Activated B cell treated with CpG ODN at 0.5 μM for 24 hours (primary cell): ENCODE measurements around the gene COA8. TPM values are rescaled to one million over a fixed set of nuclear protein-coding genes. Genes with fewer than 3 reads are reported as not detected.

Experiments
- ATAC-seq: fragments of 200-7000 bp; cut with Tn5 transposase; one replicate; pipeline ENCODE4 v1.10.0; 2021; ENCODE audit warnings: low read depth, mild to moderate bottlenecking, moderate library complexity
- CTCF ChIA-PET: fragments of 350-600 bp; sonication (Branson Sonifier 250); formaldehyde crosslinking; loops from one replicate; lab custom pipeline; 2021; ENCODE audit warnings: antibody characterized with exemption; lab: Charles Lee
- POLR2A ChIA-PET: fragments of 350-600 bp; sonication (Branson Sonifier 250); formaldehyde crosslinking; loops from one replicate; lab custom pipeline; 2021; ENCODE audit warnings: antibody characterized with exemption; lab: Charles Lee
- DNase-seq: peaks from one replicate; pipeline ENCODE4 v3.0.0; 2022
- H3K27ac Mint-ChIP-seq: one replicate; pipeline ENCODE4 v1.8.0; 2020; ENCODE audit warnings: mixed read lengths
- H3K27me3 Mint-ChIP-seq: one replicate; pipeline ENCODE4 v1.8.0; 2021; ENCODE audit warnings: mixed read lengths
- H3K36me3 Mint-ChIP-seq: one replicate; pipeline ENCODE4 v1.8.0; 2021; ENCODE audit warnings: low read depth, mixed read lengths
- H3K4me1 Mint-ChIP-seq: one replicate; pipeline ENCODE4 v1.8.0; 2021; ENCODE audit warnings: mixed read lengths
- H3K4me3 Mint-ChIP-seq: one replicate; pipeline ENCODE4 v1.8.0; 2020; ENCODE audit warnings: mild to moderate bottlenecking, mixed read lengths
- H3K9me3 Mint-ChIP-seq: one replicate; pipeline ENCODE4 v1.8.0; 2020; ENCODE audit warnings: mixed read lengths
- intact Hi-C: fragments of 100-400 bp; cut with micrococcal nuclease; formaldehyde crosslinking; loops from one replicate; pipeline ENCODE4 v1.15.1; 2024
- total RNA-seq: library from RNA; stranded (reverse); gene quantifications from 2 replicates; pipeline ENCODE4 v1.2.3, GENCODE V29; 2022
- TF ChIP-seq, protein P1 (sequence below): fragments of 200-600 bp; IDR thresholded peaks from one replicate; pipeline ENCODE4 v1.8.0; 2022; ENCODE audit warnings: antibody characterized with exemption, mild to moderate bottlenecking

The COA8 gene
- total RNA-seq, 1 donor from 2014 or later, result 28.4 TPM

DNA sequence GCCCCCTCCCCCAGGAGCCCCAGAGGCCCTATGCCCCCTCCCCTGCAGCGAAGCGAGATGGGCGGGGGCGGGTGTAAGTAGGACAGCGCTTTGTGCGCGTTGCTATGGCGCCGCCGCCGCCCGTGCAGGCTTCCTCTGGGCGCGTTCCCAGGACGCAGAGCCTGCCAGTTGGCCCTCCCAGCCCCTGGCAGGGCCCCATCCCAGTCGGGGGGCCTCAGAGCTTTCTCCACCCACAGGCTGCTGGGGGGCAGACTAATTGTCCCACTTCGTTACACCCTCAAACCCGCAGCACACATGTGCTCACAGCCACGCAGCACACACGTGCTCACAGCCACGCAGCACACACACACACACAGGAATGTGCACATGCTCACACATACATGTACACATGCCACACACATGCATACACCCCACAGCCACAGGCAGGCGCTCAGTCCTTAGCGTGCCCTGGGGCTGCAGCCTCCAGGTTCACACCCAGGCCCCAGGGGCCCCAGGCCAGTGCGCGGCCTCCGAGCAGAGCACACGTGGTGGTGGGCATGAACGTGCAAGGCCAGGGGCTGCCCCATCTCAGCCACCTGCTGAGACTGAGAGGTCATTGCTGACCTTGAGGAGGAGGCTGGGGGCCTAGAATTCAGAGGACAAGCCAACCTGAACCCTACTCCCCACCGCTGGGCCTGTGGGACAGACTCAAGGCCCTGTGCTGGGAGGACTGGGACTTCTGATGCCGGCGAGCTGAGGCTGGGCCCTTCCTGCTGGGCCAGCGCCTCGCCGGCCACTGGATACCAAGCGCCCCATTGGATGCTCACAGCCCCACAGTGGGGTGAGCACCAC, 18.2 kb upstream of the COA8 start:
- ATAC-seq (no peak), DNase-seq (no peak)
- ChIA-PET CTCF (interaction anchor here (1.0 to 7.0 kb wide), 2 partner anchors 24 to 28 kb away, joined by 3 to 70 read pairs; no protein-coding TSS in a partner anchor), POLR2A (no interaction called here)
- Mint-ChIP-seq H3K36me3 (no peaks in the 10 kb centered on the region), H3K4me3 (no peak overlapping the region), H3K27ac (no peak overlapping the region), H3K4me1 (peaks cover 2% of the 10 kb centered on the region), H3K9me3 (no peaks in the 10 kb centered on the region), H3K27me3 (peaks cover 1% of the 10 kb centered on the region)
- intact Hi-C loops, result loop anchor here (5.0 kb wide), 1 partner anchor 467 kb away; no protein-coding TSS in a partner anchor
- TF ChIP-seq, protein P1, sequence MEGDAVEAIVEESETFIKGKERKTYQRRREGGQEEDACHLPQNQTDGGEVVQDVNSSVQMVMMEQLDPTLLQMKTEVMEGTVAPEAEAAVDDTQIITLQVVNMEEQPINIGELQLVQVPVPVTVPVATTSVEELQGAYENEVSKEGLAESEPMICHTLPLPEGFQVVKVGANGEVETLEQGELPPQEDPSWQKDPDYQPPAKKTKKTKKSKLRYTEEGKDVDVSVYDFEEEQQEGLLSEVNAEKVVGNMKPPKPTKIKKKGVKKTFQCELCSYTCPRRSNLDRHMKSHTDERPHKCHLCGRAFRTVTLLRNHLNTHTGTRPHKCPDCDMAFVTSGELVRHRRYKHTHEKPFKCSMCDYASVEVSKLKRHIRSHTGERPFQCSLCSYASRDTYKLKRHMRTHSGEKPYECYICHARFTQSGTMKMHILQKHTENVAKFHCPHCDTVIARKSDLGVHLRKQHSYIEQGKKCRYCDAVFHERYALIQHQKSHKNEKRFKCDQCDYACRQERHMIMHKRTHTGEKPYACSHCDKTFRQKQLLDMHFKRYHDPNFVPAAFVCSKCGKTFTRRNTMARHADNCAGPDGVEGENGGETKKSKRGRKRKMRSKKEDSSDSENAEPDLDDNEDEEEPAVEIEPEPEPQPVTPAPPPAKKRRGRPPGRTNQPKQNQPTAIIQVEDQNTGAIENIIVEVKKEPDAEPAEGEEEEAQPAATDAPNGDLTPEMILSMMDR, result no peak

GRCh38 chr14:103545219-103545914, 17.4 kb upstream of the COA8 start:
- H3K4me3 Mint-ChIP-seq, result no peak overlapping the region

DNA sequence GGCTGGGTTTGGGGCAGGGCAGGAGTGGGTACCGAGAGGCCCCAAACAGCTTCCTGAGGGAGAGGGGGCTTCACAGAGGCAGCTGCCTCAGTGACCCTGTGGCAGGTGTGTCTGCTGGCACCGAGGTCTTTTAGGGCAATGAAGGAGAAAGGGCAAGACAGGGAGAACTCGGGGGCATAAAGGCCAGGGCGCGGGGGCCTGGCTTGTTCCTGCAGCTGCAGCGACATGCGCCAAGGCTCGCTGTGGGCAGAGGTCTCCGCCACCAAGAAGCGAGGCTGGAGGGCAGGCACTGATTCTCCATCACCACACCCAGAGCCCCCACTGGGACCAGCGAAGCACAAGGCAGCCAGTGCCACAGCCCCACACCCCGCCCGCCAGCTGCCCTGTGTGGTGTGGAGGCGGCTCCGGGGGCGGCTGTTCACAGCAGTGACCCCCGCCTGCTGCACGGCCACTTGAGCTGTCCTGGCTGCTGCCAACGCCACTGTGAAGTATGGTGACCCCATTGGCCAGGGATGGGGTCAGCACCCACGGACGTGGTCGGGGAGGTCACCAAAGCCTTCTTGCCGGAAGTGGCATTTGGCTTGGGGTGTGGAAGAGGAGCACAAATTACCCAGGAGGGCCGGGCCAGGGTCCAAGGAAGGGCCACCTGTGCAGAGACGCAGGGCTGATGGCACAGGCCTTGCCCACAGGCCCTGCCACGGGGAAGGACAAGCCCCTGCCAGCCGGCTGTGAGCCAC, 16.7 kb upstream of the COA8 start:
- TF ChIP-seq, protein P1, result no peak
- DNase-seq (no peak), ATAC-seq (no peak)
- intact Hi-C loops, result loop anchor here (1.0 to 5.0 kb wide), 3 partner anchors 28 to 469 kb away; no protein-coding TSS in a partner anchor
- Mint-ChIP-seq H3K27ac (no peak overlapping the region), H3K36me3 (no peaks in the 10 kb centered on the region), H3K9me3 (no peaks in the 10 kb centered on the region), H3K4me3 (no peak overlapping the region), H3K4me1 (peaks cover 2% of the 10 kb centered on the region), H3K27me3 (peaks cover 1% of the 10 kb centered on the region)
- CTCF ChIA-PET, result interaction anchor here (1.0 to 7.0 kb wide), 5 partner anchors 15 to 29 kb away, joined by 3 to 70 read pairs (median 6); partner anchors contain the start of gene CKB
- POLR2A ChIA-PET, result no interaction called here

More at GRCh38 chr14:103545219-103545914, 17.4 kb upstream of the COA8 start:
- Mint-ChIP-seq H3K27me3 (peaks cover 1% of the 10 kb centered on the region), H3K36me3 (no peaks in the 10 kb centered on the region), H3K27ac (no peak overlapping the region), H3K9me3 (no peaks in the 10 kb centered on the region), H3K4me1 (peaks cover 2% of the 10 kb centered on the region)
- POLR2A ChIA-PET, result no interaction called here
- TF ChIP-seq, protein P1, result no peak
- DNase-seq (no peak), ATAC-seq (no peak)
- CTCF ChIA-PET, result interaction anchor here (1.0 to 7.0 kb wide), 3 partner anchors 22 to 29 kb away, joined by 3 to 70 read pairs (median 8); partner anchors contain the start of gene CKB
- intact Hi-C loops, result loop anchor here (5.0 kb wide), 1 partner anchor 468 kb away; no protein-coding TSS in a partner anchor

GRCh38 chr14:103546652-103547454, 15.9 kb upstream of the COA8 start:
- Mint-ChIP-seq H3K9me3 (no peaks in the 10 kb centered on the region), H3K4me3 (no peak overlapping the region), H3K36me3 (no peaks in the 10 kb centered on the region), H3K27ac (no peak overlapping the region), H3K4me1 (peaks cover 2% of the 10 kb centered on the region), H3K27me3 (no peaks in the 10 kb centered on the region)
- peak; percentile 76 for DNase-seq
- ChIA-PET CTCF (interaction anchor here (0.7 to 7.0 kb wide), 12 partner anchors 10 to 60 kb away, joined by 3 to 70 read pairs (median 3); partner anchors contain the start of gene CKB), POLR2A (interaction anchor here (1.0 kb wide), 1 partner anchor 28 kb away, joined by 4 read pairs; no protein-coding TSS in a partner anchor)
- TF ChIP-seq, protein P1, result peak; percentile 63
- intact Hi-C loops, result loop anchor here (1.0 to 5.0 kb wide), 3 partner anchors 29 to 470 kb away; no protein-coding TSS in a partner anchor
- peak; percentile 90 for ATAC-seq
